Glomerular visceral epithelial cell (primary cell): ENCODE measurements around the gene TCL1A.
"Not testable (repeated sequence)": the region's sequence is repeated elsewhere in the genome, so short reads cannot be mapped to it uniquely, and the experiment has no call there.

Experiments used
- DNase-seq: peaks from one replicate; pipeline ENCODE4 v3.0.0-alpha.2; 2016; ENCODE audit errors: extremely low spot score

Gene TCL1A

DNA sequence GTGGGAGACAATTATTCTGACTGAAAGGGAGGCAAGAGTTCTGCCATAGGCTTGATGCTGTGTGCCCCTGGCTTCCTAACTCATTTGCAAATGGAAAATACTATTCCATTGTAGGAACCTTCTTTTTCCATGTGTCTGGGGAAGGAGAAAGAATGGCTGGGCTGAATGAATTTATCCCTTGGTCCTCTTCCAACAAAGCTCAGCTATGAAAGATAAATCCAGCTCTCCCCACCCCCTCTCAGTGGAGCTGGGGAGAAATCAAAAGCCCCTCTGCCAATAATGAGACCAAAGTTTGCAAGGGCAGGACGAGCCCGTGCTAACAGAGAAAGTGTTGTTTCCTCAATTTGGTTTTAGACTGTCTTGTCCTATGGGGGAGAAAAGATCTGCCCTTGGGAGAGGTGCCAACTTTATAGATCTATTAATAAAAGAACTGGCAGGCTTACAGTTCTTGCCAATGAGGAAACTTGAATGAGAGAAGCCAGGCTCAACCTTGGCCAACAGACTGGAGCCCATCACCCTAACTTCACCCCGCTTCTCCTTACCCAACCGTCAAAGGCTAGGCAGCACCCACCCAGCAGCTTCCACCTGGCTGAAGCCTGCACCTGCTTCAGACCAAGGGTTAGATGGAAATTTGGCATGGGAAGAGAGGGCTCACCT, 36.6 kb downstream of the TCL1A start:
- no peak for DNase-seq

DNA sequence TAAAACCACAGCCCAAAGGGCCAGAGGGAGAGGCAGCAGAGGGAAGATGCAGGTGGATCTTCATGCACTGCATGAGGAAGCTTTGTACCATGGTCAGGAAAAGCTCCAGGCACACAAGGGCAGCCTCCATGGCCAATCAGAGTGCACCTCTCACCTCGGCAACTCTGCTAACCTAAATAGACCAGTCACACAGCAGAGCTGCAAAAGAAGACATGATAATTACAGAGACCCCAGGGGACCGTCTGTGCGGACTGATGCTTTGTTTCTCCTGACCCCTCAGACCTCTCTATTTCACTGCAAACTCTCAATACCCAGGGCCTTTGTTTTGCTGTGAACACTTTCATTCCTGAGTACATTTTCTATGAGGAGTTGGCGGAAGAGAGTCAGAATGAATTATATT, 38.4 kb downstream of the TCL1A start:
- no peak for DNase-seq

DNA sequence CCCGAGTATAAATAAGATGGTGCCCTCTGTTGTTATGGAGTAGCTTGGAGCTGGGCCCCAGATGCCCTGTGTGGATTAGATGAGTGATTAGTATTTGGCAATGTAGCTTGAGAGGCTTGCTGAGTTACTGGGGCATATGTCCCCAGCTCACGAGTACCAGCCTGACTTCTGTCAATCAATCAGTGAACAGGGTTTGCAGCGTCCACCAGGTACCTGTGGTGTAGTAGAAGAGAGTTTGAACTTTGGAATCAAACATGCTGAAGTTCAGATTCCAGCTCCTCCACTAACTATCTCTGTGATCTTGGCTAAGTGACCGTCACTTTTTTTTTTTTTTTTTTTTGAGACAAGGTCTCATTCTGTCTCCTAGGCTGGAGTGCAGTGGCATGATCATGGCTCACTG, 39.3 kb downstream of the TCL1A start:
- no peak for DNase-seq

DNA sequence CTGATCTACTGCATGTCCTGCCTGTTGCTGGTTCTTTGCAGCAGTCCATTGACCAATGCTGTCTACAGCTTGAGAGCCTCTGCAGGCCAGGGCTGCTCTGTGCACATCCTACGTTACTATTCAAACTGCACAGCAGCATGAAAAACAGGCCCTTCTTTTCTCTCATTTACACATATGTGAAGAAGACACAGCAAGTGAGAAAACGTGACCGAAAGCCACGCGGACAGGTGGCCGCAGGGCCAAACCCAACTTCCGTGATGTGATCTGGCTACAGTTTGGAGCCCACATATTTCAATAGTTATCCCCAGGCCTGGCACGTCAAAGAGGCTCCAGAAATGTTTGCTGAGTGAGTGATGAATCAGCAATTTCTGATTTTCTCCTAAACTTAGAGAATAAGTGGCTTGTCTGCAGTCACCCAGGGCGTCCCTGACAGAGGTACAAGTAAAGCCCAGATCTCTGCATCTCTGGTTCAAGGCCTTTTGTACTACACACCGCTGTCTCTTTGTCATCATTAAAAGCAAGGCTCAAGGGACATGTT, 45.6 kb downstream of the TCL1A start:
- DNase-seq = no peak

DNA sequence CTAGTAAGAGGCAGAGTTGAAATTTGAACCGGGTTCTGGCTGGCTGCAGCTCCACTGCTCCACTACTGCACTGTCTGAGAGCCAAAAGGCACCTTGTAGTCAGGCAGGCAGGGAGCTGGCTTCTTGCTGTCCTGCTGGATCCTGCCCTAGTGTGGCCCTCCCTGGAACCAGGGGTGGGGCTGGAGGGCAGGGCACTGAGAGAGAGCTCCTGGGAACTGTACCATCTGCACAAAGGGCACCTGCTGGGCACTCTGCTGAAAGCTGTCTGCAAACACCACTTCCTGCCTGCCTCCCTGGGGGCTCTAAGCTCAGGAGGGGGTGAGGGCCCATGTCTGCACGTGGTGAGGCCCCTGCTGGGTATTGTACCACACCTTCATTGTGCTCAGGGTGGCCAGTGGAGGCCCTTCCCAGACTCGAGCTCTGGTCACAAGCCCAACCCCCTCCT, 46.7 kb downstream of the TCL1A start:
- DNase-seq = no peak

DNA sequence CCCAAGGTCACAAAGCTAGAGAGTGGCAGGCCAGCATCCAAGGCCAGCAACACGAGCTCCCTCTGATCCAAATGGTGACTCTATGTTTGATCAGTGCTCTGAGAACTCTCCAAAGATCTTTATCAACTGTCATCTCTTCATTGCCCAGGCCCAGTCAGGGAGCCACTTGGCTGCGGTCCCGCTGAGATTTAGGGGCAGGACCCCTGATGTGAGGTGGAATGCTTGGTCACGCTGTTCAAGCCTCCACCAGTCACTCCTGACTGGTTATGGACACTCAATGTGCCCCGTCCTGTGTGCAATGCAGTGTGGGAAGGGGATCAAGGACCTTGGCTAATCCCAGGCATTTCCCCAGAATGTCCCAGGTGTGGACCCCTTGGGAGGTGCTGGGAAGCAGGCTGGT, 47.5 kb downstream of the TCL1A start:
- no peak for DNase-seq

DNA sequence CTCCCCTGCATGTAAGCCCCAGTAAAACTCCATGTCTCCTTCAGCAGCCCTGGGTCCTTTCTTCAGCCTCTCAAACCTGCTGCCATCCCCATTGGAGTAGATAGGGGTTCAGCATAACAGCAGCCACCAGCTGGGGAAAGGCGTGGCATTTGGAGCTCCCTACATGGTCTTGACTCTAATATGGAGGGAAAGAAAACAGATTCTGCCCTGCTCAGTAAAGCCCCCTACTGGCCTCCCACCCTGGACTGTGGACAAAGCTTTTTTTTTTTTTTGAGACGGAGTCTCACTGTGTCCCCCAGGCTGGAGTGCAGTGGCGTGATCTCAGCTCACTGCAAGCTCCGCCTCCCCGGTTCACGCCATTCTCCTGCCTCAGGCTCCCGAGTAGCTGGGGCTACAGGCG, 48.4 kb downstream of the TCL1A start:
- DNase-seq = not testable (repeated sequence)

DNA sequence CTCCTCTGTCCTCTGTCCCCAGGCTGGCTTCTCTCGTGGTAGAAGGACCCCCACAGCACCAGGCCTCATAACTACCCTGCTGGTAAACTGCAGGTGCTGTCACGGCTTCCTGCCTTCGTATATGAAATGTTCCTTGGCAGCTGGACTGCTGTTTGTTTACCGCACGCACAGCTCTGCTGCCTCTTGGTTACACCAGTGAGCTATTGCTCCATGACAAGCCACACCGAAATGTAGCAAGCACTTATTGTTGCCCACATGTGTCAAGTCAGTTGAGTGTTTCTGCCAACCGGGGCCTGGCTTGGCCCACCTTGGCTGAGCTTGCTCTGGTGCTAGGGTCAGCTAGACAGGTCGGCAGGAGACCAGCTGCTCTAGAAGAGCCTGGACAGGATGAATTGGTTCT, 49.4 kb downstream of the TCL1A start:
- DNase-seq = no peak

DNA sequence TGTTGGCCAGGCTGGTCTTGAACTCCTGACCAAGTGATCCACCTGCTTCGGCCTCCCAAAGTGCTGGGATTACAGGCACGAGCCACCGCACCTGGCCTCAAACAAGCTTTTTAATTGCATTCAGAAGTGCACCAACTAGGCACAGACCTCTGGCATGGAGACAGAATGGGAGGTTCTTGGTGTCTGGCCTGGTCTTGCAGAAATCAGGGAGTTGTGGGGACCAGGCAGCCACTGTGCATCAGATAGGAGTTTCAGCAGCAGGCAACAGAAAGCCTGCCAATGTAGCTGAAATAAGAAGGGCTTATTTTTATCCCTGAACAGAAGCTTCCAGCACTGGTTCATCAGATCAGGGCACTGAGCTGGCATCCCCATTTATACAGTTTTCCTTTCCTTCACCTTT, 49.9 kb downstream of the TCL1A start:
- no peak for DNase-seq

DNA sequence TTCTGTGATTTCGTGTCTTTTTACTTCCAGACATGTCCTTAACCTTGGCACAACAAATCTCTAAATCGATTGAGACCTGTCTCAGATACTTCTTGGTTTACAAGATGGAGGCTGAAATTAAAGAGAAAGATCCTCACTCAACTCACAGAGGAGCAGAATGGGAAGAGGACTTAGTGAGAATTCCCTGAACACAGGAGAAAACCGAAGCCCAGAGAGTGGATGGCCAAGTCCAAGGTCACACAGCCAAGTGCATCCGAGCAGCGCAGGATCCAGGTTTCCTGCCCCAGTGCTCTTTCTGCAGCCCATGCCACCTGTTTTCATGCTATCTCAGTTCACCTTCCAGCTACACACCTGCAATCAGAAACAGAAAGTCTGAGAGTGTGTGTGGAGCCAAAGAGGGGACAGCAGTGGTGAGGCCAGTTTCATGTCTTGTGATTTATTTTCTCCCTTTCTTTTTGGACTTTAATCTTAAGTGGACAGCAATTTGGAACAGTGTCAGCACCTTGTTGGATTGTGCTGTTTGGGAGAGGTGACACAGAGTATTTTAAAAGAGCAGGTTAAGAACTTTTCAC, 50.6 kb downstream of the TCL1A start:
- DNase-seq = no peak

DNA sequence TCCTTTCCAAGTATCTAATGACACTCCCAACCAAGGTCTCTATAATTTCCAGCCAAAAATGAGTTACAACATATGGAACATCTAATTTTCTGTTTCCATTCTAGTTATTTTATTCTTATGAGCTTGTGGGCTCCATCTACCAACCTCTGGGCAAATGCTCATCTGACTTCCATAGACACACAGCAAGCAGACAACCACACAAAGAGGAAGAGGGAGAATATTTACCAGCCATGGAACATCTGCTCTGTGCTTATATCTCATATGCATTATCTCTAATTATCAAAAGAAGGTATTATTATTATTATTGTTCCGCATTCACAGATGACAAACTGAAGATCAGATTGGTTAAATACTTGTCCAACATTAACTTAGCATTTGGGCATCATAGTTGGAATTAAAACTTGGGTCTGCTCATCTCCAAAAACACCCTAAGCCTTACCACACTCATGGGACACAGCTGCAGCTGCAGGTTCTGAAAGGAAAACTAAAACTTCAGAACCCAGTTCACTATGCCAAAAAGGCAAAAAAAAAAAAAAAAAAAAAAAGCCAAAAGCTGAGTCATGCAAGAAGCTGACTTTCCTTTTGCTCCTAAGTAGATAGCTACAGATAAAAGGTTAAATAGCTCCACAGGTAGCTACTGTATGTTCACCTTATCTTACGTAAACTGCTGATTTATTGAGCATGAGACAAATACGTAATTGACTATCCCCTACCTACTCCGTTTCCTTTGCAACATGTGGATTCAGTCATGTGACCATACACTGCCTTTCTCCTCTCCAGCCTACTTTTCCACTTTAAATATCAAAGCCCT, 51.3 kb downstream of the TCL1A start:
- DNase-seq = no peak

DNA sequence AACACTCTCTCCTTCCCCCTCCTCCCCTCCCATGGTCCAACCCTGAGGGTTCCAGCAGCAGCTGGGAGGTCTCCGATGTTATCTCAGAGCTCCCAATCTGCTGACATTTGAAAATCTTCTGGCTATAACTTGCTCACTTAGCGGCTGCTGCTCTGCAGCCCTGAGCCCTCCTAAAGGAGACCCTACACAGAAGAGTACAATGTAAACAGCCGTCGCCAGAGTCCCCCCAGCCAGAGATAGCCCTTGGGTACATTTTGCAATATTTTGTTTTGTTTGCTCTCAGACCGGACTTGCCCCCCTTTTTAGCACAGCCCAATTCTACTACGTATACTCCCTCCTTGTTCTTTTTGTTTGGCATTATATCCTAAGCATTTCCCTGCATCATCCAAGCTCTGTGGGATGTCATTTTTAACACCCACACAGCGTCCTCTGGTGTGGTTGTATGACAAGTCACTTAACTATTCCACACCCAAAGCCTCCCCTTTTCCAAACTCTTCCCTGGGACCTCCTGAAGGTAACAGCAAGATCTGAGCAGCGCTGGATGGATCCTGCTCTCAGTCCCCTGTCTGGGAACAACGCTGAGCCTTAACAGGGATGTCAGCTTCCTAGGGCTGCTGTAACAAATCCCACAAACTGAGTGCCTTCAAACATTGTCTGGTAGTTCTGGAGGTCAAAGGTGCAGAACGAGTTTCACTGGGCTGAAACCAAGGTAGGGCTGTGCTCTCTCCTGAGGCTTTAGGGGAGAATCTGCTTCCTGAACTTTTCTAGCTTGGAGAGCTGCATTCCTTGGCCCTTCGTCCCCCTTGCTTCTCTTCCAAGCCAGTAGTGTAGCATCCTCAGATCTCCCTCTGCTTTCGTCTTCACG, 53.0 kb downstream of the TCL1A start:
- no peak for DNase-seq

DNA sequence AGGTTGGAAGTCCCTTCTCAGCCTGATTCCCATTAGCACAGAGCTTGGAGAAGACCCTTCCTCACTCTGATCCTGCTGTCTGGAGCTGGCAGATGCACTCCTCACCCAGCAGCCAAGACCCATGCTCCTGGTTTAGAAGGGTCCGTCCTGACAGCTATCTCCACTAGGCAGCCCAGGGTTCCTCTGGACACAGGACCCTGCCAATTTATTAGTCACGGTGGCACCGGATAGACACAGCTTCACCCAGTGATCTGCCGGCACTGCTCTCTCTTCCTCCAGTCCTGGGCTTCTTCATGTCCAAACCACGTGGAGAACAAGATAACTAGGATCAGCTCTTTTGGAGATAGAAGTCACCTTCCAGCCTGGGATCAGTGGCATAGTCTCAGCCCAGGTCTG, 53.9 kb downstream of the TCL1A start:
- no peak for DNase-seq
